ENCODE results near the gene PDGFB. TPM values are rescaled to one million over a fixed set of nuclear protein-coding genes. Genes with fewer than 3 reads are reported as not detected.
A peak's percentile ranks its signal among the peaks of the same experiment; 100 is the strongest.

PDGFB gene
- total RNA-seq, 1 donor from 2014 or later: 0.44 TPM

DNA sequence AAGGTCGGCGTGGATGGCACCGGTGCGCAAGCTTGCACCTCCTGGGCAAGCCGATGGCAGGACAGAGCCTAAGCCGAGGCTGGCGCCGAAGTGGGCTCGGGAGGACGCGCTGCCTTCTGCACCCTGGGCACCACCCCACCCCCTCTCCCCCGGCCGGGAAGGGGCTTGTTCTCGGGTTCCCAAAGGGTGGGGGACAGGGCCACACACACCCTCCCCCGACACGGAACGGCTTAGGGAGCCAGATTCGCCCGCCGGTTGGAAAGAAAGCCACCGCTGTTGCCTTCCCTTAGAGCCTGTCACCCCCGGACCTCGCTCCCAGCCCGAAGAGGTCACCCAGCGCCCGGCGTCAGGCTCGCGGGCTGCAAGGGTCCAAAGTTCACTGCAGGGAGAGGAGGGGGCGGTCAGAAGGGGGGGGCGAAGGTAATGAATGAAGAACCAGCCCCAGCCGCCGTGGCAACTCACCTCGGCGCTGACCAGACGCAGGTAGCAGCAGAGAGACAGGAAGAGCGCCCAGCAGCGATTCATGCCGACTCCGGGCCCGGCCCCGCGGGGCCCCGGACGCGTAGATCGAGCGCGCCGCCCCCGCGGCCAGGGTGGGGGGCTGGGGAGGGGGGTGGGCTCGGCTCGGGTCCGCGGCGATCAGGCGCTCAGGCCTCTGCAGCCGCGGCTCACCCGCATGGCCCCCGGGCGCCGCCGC, 1.2 kb downstream of the PDGFB start:
- no peak overlapping the region for H3K27ac Mint-ChIP-seq (ENCODE audit: unreplicated experiment)
- H3K9me3 Mint-ChIP-seq (ENCODE audit: unreplicated experiment): peaks cover 10% of the 10 kb centered on the region
- peak overlapping the region; percentile 73 for H3K4me3 Mint-ChIP-seq (ENCODE audit: unreplicated experiment)
- DNase-seq: no peak
- H3K27me3 Mint-ChIP-seq (ENCODE audit: unreplicated experiment): peaks cover 19% of the 10 kb centered on the region
- peaks cover 6% of the 10 kb centered on the region for H3K4me1 Mint-ChIP-seq (ENCODE audit: low read depth, unreplicated experiment)
- TF ChIP-seq, protein P1, sequence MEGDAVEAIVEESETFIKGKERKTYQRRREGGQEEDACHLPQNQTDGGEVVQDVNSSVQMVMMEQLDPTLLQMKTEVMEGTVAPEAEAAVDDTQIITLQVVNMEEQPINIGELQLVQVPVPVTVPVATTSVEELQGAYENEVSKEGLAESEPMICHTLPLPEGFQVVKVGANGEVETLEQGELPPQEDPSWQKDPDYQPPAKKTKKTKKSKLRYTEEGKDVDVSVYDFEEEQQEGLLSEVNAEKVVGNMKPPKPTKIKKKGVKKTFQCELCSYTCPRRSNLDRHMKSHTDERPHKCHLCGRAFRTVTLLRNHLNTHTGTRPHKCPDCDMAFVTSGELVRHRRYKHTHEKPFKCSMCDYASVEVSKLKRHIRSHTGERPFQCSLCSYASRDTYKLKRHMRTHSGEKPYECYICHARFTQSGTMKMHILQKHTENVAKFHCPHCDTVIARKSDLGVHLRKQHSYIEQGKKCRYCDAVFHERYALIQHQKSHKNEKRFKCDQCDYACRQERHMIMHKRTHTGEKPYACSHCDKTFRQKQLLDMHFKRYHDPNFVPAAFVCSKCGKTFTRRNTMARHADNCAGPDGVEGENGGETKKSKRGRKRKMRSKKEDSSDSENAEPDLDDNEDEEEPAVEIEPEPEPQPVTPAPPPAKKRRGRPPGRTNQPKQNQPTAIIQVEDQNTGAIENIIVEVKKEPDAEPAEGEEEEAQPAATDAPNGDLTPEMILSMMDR (IDR thresholded peaks at IDR 0.05; ENCODE audit: partially characterized antibody, unreplicated experiment): no peak
- H3K36me3 Mint-ChIP-seq (ENCODE audit: unreplicated experiment): no peaks in the 10 kb centered on the region

DNA sequence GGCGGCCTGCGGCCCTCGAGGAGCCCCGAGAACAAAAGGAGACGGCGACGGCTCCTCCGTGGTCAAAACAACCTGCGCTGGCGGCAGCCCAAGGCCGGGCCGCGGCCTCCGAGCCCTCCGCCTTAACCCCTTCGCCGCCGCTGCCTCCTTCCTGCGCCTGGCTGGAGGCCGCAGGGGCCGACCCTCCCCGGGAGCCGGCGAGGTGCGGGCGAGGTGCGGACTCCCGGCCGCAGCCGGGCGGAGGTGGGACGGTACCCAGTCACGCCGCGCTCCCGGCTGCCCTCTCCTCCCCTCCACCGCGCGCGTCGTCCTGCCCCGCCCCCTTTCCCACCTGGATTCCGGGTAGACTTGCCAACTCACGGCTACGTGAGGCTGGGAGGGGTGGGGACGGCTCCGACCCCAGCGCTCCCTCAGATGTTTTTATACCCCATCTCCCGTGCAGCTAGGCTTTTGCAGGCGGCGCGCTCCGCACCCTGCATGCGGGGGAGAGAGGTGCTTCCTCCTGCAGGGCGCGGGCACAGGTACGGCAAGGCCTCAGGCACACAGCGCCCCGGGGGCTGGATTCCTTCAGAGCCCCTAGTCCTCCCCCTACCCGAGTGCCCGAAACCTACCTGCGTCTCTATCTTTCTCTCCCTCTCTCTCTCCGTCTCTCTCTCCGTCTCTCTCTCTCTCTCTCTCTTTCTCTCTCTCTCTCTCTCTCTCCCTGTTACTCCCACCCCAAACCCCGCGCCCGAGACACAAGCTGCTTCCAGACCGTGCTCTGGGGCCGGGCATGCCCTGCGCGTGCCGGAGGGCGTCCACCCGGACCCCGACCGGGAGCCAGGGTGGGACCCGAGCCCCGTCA, 2.0 kb downstream of the PDGFB start:
- peak; percentile 58 for DNase-seq
- H3K36me3 Mint-ChIP-seq (ENCODE audit: unreplicated experiment): no peaks in the 10 kb centered on the region
- TF ChIP-seq, protein P1 (IDR thresholded peaks at IDR 0.05; ENCODE audit: partially characterized antibody, unreplicated experiment): no peak
- H3K4me1 Mint-ChIP-seq (ENCODE audit: low read depth, unreplicated experiment): peaks cover 6% of the 10 kb centered on the region
- H3K27me3 Mint-ChIP-seq (ENCODE audit: unreplicated experiment): peaks cover 18% of the 10 kb centered on the region
- H3K9me3 Mint-ChIP-seq (ENCODE audit: unreplicated experiment): peaks cover 10% of the 10 kb centered on the region
- no peak overlapping the region for H3K27ac Mint-ChIP-seq (ENCODE audit: unreplicated experiment)
- peak overlapping the region; percentile 81 for H3K4me3 Mint-ChIP-seq (ENCODE audit: unreplicated experiment)

DNA sequence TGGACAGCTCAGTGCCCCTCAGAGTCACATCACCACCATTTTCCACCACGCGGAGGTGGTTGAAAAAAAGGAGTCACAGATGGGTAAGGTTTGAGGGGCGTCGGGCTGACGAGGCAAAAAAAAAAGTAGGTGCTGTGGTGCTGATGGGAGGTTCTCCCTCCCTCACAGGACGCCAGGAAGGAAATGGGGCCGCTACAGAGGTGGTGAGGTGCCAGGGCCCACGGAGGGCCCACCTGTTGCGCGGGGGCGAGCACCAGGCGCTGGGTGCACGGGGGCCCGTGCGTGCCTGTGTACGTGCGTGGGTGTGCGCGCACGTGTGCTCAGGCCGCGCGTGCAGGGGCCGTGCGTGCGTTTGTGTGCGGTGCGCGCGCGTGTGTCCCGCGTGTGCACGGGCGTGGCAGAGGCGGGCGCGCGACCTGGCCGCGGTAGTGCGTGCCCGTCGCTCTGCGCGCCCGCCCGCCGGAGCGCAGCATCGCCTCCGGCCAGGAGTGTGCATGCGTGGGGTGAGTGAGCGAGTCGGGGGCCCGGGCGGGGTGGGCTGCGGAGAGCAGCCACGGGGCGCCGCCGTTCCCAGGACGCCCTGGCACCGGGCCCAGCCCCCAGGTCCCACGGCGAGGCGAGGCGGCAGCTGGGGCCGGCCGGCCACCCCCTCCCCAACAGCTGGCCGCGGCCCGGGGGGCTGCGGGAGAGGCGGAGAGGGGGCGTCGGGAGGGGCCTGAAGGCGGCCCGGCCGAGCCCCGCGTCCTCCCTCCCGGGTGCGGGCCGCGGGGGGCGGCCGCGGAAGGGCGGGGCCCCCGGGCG, 2.8 kb downstream of the PDGFB start:
- peaks cover 18% of the 10 kb centered on the region for H3K27me3 Mint-ChIP-seq (ENCODE audit: unreplicated experiment)
- peaks cover 6% of the 10 kb centered on the region for H3K4me1 Mint-ChIP-seq (ENCODE audit: low read depth, unreplicated experiment)
- no peak for DNase-seq

DNA sequence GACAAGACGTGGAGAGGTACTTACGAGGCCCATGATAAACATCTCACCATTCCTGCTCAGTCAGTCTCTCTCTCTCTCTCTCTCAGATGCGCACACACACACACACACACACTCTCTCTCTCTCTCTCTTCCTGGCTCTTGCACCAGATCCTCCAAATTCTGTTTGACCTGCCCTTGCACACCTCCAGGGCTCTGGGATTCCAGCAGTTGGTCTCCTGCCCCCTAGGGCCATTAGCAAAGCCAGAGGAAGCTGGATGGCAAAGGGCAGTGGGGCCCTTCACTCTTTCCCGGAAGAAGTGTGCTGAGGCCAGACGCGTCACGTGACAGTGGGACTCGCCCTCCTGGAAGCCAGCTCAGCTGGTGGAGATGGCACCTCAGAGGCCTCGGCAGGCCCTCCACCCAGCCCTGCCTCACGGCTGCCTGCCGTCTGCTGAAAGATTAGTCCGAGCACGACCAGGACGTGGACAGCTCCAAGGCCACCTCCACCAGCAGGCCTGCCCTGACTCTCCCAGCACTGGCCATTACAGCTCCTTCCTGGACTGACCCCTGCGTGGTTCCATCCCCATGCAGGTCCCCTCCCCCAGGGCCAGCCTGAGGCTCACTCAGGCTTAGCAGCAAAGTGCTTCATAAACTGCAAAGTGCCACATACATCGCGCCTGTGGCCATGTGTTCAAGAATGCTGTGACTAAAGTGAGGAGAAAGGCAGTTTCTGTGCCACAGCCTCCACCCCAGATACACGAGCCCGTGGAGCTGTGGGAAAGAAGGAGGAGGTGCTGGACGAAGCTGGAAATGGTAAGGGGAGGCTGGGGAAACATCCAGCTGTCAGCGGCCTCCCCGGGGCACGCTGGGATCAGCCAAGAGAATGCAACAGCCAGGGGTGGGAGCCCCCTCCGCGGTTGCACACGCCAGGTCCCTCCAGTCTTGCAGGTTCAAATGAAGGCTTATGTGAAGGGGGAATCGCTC, 3.7 kb downstream of the PDGFB start:
- H3K36me3 Mint-ChIP-seq (ENCODE audit: unreplicated experiment): no peaks in the 10 kb centered on the region
- H3K27ac Mint-ChIP-seq (ENCODE audit: unreplicated experiment): peak overlapping the region; percentile 86
- peaks cover 9% of the 10 kb centered on the region for H3K4me1 Mint-ChIP-seq (ENCODE audit: low read depth, unreplicated experiment)
- H3K9me3 Mint-ChIP-seq (ENCODE audit: unreplicated experiment): peaks cover 7% of the 10 kb centered on the region
- peaks cover 17% of the 10 kb centered on the region for H3K27me3 Mint-ChIP-seq (ENCODE audit: unreplicated experiment)
- H3K4me3 Mint-ChIP-seq (ENCODE audit: unreplicated experiment): peak overlapping the region; percentile 86
- TF ChIP-seq, protein P1 (IDR thresholded peaks at IDR 0.05; ENCODE audit: partially characterized antibody, unreplicated experiment): no peak
- DNase-seq: peak; percentile 45

More for the DNA sequence above, 2.8 kb downstream of the PDGFB start:
- Mint-ChIP-seq H3K36me3 (ENCODE audit: unreplicated experiment) (no peaks in the 10 kb centered on the region), H3K9me3 (ENCODE audit: unreplicated experiment) (peaks cover 10% of the 10 kb centered on the region), H3K4me3 (ENCODE audit: unreplicated experiment) (peak overlapping the region; percentile 86), H3K27ac (ENCODE audit: unreplicated experiment) (peak overlapping the region; percentile 86)
- TF ChIP-seq, protein P1 (IDR thresholded peaks at IDR 0.05; ENCODE audit: partially characterized antibody, unreplicated experiment): no peak

Data from glutamatergic neuron (in vitro differentiated cells).